HG03025 (cell line): ENCODE data around the gene CREM.
A peak's percentile ranks its signal among the peaks of the same experiment; 100 is the strongest.
"Not testable (repeated sequence)": the region's sequence is repeated elsewhere in the genome, so short reads cannot be mapped to it uniquely, and the experiment has no call there.

ENCODE experiments used
- ATAC-seq: cut with Tn5 transposase; IDR thresholded peaks from one replicate; pipeline ENCODE4 v1.9.1; 2021; ENCODE audit warnings: mild to moderate bottlenecking, moderate library complexity; ENCODE audit not compliant: unreplicated experiment, low FRiP score

Gene CREM

DNA sequence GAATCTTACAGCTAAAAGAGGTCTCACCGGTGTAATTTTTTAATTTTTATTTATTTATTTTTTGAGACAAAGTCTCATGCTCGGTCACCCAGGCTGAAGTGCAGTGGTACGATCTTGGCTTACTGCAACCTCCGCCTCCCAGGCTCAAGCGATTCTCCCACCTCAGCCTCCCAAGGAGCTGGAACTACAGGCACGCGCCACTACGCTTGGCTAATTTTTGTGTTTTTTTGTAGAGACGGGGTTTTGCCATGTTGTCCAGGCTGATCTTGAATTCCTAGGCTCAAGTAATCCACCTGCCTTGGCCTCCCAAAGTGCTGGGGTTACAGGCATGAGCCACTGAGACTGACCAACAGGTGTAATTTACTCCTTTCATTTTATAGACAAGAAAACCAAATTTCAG, 90.3 kb downstream of the CREM start:
- not testable (repeated sequence) for ATAC-seq

DNA sequence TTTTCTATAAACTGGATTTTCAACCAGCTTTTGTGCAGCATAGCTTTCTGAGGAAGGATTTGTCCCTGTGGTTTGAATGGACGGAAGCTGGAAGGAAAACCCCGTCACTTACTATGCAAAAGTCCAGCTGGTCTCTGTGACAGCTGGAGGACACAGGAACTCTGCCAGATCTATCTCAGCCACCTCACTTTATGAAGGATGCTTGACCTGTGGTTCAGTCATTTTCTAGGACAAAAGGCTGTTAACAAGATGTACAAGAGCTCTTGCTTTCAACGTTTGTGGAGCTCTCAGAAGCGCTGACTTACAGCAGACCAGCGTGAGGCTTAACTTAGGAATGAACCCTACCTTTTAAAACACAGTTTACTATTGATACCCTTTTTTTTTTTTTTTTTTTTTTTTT, 90.8 kb downstream of the CREM start:
- no peak for ATAC-seq

DNA sequence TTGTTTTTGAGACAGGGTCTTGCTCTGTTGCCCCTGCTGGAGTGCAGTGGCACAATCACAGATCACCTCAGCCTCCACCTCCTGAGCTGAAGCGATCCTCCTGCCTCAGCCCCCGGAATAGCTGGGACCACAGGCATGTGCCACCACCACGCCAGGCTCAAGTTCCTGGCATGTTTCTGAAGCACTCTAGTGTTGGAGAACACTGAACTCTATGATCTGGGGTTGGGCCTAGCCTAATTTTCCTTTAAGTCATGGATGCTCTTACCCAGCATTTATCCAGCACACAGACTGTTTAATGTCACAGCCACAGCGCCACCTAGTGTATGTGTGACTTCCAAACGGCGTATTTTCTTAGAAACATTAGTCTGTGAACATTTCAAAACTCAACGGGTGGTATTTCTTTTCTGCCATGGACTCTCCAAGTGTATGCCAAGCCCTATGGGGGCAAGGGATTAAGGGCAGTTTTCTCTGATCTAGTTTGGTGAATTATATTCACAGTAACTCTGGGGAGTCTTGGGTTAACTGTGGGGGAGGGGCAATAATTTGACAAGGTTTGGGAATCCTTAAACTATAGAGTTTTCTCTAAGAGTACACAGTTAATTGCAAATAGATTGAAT, 91.8 kb downstream of the CREM start:
- ATAC-seq = peak; percentile 63

DNA sequence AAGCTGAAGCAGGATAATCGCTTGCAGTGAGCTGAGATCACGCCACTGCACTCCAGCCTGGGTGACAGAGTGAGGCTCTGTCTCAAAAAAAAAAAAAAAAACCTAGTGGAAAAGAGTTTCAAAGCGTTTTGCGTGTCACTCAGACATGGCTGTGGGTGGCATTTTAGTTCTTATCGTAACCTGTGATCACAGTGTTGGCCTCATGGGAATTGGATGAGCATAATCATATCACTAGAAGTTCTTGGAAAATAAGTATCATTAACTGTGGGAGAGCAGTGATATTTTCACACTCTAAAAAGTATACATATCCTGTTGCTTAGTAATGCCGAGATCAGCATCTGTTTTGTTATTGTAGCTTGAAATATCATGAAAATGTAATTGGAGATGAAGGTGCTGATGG, 92.6 kb downstream of the CREM start:
- no peak for ATAC-seq

DNA sequence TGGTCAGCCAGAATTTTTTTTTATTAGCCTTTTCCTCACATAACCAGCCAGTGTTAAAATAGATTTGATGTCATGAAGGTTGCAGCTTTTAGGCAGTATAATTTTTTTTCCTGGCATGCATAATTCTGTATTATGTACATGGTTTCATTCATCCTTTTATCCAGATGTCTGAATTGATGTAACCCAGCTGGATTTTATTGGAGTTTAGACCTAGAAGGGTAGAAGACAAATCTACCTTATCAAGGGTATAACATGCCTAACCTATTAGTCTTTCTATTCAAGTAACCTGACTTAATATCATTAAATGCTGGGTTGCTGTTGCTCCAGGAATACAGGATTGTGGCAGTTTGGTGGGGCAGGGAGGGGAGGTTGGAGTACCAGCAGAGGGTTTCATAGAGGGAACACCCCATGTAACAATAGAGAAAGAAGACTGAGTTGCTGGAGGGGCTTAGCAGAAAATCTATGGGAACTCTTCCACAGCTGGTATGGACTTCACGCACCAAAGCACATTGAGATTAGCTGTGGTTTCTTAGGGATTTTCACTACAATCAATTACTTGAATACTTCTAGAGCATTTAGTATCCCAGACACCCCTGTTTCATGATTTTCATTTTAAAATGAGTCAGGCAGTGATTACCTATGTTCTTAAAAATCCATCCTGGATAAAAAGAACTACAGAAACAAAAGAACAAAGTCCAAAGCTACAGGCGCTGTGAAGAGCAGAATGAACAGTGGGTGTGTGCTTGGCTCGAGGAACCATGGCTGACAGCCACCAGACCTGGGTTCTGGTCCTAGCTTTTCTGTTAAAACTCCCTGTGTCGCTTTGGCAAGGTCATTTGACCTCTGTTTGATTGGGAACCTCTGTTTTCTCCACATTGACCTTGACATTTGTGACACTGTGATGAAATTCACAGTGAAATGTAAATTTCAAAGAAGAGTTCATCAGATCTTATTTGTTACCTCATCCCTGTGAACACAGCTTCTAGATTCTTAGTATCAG, 93.5 kb downstream of the CREM start:
- ATAC-seq = no peak

DNA sequence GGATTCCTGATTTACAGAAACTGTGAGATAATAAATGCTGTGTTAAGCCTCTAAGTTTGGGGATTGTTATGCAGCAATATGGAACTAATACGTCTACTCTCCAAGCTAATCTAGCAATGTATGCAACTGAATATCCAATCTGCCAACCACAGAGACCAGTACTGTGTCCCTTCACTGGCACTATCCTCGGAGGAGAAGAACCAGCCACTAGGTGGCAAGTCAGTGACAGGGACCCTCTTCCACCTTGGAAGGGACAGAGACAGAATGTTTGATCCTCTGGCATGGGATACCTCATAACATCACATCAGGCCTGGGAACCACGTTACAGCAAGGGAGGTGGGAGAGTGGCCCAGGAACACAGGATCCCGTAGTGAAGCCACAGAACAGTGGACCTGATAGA, 96.4 kb downstream of the CREM start:
- ATAC-seq = no peak

DNA sequence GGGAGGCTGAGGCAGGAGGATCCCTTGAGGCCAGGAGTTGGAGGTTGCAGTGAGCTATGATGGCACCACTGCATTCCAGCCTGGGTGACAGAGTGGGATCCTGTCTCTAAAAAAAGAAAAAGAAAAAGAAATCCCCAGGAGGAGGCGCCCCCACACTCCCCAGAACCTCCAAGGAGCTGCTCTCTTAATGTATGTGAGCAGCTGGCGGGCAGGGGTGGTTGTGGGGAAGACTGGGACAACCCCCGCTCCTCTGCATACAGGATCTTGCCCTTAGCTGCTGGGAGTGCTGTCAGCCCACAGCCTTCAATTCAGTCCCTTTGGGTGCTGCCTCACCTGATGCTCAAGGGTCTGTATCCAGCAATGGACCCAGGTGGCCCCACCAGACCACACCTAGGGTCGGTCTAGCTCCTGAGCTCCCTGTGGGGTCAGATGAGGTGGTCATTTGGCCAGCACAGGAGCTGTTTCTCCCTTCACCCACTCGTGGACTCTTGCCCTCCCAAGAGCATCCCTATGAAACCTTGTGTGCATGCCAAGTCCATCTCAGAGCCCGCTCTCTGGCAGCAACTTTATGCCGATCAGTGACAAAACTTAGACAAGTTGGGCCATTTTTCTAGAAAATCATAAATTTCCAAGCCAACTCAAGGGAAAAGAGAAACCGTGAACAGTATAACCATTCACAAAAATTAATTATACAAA, 97.5 kb downstream of the CREM start:
- no peak for ATAC-seq

DNA sequence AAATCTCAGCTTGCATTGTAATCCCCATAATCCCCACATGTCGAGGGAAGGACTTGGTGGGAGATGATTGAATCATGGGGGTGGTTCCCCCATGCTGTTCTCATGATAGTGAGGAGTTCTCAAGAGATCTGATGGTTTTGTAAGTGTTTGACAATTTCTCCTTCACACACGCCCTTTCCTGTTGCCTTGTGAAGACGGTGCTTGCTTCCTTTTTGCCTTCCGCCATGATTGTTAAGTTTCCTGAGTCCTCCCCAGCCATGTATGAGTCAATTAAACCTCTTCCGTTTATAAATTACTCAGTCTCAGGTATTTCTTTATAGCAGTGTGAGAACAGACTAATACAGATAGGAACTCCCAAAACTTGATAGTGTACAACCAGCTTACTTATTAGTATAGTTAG, 98.6 kb downstream of the CREM start:
- no peak for ATAC-seq

DNA sequence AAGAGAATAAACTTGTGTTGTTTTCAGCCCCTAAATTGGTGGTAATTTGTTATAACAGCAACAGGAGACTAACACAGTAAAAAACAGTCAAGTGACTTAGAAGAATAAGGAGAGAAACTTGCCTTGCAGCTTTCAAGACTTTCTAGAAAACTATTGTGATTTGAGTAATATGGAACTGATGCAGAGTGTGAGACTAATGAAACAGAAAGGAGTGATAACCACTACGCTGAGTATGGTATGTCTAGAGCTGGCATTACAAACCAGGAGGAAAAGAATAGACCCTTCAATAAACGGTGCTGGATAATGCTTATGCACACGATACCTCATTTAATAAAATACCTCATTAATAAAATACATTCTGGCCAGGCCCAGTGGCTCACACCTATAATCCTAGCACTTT, 99.9 kb downstream of the CREM start:
- ATAC-seq = peak; percentile 39

DNA sequence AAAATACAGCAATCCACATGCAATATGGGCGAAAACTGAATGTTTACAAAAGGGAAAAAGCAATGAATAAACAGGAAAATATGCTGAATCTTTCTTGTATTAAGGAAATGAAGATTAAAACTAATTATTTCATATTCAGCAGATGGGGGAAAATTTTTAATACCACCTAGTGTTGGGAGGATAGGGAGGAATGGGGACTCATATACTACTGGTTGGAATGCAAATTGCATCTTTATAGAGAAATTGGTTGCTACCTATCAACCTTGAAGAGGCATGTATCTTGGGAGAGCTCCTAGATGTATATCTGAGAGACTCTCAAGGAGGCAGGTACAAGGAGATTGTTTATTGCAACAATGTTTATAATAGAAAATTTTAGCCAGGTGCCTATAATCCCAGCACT, 101.4 kb downstream of the CREM start:
- ATAC-seq = no peak

DNA sequence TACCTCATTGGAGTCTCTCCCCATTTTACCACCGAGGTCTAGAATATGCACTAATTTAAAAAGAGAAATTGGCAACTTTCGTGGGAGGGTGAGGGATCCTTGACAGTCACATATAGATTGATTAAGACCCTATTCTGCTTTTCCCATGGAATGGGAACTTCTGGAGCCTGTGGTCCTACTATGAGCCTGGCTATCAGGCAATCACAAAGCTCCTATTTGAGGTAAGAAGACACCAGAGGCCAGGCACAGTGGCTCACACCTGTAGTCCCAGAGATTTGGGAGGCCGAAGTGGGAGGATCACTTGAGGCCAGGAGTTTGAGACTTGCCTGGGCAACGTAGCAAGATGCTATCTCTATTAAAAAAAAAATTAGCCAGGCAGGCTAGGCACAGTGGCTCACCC, 105.0 kb downstream of the CREM start:
- no peak for ATAC-seq

DNA sequence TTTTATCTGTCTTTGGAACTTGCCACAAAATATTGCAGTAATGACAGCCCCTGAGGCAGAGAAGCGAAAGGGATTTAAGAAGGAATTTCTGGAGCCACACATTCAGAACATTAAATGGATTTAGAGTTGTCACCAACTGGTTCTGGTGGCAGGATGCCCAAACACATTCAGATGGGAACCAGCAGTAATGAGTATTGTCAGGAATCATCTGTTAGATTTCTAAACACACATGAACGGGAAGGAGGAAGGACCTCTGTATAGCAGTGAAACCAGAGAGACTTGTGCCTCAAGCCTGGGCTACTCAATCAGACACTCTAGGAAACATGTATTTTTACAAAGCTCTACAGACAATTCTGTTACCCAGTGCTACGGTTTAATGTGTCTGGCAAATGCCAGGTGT, 105.9 kb downstream of the CREM start:
- no peak for ATAC-seq

DNA sequence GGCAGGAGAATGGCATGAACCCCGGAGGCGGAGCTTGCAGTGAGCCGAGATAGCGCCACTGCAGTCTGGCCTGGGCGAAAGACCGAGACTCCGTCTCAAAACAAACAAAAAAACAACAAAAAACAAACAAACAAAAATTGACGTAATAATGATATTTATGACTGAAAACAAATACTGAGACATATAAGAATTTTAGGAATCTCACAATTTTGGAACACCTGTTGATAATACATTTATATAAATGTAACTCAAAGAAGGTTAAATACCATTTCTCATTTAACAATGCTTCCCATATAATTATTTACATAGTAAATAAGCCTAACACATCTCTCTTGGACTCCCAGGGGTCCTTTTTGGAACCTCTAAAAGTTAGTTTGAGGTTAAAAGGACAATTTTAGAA, 107.4 kb downstream of the CREM start:
- ATAC-seq = no peak

DNA sequence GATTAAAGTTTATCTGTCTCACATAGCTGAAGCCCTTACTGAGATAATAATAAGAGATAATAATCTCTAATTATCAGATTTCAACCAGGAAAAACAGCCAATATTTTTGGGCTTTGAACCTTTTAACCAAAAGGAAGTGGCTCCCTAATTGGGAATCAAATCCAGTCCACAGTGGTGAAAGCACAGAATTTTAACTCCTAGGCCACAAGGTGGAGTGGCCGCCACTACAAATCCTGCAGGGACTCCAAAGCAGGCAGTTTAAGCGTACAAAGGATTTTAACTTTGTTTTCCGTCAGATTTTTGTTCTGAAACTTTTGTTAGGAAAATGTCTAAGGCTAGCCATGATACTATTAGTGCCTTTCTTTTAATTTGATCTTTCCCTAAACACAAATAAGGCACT, 110.1 kb downstream of the CREM start:
- no peak for ATAC-seq

DNA sequence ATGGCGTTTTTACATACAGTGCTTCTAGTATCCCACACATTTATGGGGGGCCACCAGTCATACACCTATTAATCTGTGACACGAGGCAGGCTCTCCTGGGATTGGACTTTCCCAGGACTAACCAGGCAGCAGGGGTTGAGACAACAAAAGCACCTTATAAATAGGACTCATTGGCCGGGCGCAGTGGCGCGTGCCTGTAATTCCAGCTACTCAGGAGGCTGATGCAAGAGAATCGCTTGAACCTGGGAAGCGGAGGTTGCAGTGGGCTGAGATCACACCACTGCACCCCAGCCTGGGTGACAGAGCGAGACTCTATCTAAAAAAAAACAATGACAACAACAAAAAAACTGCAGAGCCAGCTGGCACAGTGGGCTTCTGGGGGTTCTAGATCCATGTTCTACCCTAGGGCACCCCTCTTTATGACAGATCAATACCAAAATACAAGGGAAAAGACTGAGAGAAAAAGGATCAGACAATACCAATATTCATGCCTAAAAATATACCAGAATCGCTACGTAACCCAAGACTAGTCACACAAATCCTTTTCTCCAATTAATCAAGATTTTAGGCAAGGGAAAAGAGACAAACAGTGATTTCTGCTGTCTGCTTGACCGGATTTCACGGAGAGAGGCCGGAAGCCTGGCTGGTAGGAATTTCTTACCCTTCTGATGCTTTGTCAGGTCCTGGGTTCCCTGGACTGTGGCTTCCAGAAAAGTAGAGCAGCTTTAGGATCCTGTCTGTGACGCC, 111.3 kb downstream of the CREM start:
- ATAC-seq = no peak

DNA sequence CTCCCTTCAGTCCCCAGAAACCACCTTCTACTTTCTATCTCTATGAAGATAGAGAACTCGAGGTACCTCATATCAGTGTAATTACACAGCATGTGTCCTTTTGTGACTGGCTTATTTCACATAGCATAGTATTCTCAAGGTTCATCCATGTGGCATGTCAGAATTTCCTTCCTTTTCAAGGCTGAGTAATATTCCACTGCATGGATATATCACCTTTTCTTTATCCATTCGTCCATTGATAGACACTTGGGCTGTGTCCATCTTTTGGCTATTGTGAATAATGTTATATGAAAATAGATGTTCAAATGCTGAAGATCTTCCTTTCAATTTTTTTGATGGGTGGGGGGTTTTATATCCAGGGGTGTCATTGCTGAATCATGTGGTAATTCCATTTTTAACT, 117.9 kb downstream of the CREM start:
- no peak for ATAC-seq

DNA sequence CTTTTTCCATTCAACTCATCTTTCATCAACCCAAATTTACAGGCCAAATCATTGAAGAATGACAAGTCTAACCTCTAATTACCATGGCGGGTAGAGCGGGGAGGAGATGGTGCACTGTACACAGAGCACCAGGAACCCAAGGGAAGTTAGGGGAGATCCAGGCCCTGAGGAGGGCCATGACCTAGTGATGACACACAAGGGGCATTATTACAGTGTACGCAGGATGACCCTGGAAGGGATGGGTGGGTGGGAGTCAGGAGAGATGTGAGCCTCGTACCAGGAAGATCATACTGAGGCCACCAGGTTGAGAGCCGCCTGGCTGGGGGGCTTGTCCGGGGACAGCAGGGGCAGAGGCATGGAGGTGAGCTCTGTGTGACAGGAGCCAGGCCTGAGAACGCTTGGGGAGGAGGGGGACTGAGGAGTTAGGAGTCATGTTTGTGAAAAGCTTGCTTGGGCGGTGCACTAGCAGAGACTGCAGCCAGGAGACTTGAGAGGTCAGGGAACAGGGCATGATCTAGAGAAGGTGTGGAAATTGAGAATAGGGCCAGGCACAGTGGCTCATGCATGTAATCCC, 120.2 kb downstream of the CREM start:
- ATAC-seq = no peak

DNA sequence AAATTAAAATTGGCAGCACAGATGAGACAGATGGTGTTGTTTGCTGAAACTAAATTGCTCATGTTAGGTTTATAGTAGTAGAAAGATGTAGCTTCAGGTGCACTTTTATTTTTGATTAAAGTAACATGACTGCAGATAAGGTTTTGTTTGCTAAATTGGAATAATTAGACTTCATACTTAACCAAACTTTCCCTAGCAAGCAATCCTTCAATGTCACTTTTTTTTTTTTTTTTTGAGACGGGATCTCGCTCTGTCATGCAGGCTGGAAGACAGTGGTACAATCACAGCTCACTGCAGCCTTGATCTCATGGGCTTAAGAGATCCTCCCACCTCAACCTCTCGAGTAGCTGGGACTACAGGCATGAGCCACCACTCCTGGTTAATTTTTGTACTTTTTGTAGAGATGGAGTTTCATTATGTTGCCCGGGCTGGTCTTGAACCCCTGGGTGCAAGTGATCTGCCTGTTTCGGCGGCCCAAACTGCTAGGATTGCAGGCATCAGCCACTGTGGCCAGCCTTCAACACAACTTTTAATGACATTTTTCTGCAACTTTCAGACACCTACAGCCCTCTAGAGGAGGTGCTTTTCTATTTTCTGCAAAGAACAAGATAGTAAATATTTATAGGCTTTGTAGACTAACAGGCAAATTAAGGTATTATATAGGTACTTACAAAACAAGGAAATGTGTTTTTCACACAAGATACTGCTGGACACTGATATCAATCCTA, 124.9 kb downstream of the CREM start:
- no peak for ATAC-seq

DNA sequence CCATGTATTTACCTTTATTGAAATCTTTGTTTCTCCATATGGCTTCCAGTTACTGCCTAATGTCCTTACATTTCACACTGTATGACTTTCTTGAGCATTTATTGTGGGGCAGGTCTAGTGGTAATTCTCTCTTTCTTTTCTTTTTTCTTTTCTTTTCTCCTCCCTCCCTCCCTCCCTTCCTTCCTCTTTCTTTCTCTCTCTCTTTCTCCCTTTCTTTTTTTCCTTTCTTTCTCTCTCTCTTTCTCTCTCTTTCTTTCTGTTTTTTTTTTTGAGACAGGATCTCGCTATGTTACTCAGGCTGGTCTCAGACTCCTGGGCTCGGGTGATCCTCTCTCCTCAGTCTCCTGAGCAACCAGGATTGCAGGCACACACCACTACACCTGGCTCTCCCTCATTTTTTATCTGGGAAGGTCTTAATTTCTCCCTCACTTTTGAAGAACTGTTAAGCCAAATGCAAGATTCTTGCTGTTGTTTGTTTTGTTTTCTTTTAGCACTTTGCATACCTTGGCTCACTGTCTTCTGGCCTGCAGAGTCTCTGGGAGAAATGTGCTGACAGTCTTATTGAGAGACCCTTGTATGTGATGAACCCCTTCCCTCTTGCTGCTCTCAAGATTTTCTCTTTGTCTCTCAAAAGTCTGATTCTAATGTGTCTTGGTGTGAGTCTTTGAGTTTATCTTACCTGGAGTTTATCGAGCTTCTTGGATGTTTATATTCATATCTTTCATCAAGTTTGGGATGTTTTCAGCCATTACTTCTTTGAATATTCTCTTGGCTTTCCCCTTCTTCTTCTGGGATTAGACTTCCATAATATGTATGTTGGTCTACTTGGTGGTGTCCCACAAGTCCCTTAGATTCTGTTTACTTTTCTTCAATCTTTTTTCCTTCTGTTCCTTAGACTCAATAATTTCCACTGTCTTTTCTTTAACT, 130.7 kb downstream of the CREM start:
- no peak for ATAC-seq
